GM12875 (cell line): Measurements from ENCODE around the gene LRRC71.

Experiments used
- H3K4me3 ChIP-seq: one replicate; pipeline ENCODE4 v1.5.1; 2011; ENCODE audit warnings: low read depth, low read length, control low read depth
- CTCF ChIP-seq: IDR thresholded peaks from 2 replicates; pipeline ENCODE4 v1.5.1; 2011; ENCODE audit warnings: low read depth, mild to moderate bottlenecking, control low read depth, inconsistent platforms, low read length, moderate library complexity, borderline replicate concordance; ENCODE audit not compliant: insufficient read depth

LRRC71 gene

GRCh38 chr1:156884560-156885184 is 35.8 kb upstream of the LRRC71 start:
- TF ChIP-seq CTCF = no peak
- no peak overlapping the region for H3K4me3 ChIP-seq

GRCh38 chr1:156885314-156885713 is 35.1 kb upstream of the LRRC71 start:
- no peak for TF ChIP-seq CTCF
- H3K4me3 ChIP-seq = no peak overlapping the region

- no peak overlapping the region for H3K4me3 ChIP-seq
- TF ChIP-seq CTCF = no peak
Observed at GRCh38 chr1:156885880-156886355, 34.5 kb upstream of the LRRC71 start.

GRCh38 chr1:156886583-156887281 is 33.7 kb upstream of the LRRC71 start:
- no peak for TF ChIP-seq CTCF
- no peak overlapping the region for H3K4me3 ChIP-seq

GRCh38 chr1:156887317-156887716 is 33.1 kb upstream of the LRRC71 start:
- no peak overlapping the region for H3K4me3 ChIP-seq
- no peak for TF ChIP-seq CTCF

- TF ChIP-seq CTCF = no peak
- no peak overlapping the region for H3K4me3 ChIP-seq
Observed at GRCh38 chr1:156887734-156888133, 32.7 kb upstream of the LRRC71 start.
